ENCODE results near the gene MRGPRF.

GRCh38 chr11:69003301-69003865, 9.7 kb downstream of the MRGPRF start:
- TF ChIP-seq, protein P1, sequence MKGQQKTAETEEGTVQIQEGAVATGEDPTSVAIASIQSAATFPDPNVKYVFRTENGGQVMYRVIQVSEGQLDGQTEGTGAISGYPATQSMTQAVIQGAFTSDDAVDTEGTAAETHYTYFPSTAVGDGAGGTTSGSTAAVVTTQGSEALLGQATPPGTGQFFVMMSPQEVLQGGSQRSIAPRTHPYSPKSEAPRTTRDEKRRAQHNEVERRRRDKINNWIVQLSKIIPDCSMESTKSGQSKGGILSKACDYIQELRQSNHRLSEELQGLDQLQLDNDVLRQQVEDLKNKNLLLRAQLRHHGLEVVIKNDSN (IDR thresholded peaks at IDR 0.05; ENCODE audit: borderline replicate concordance, low read depth): no peak
- no peak for TF ChIP-seq POLR2AphosphoS5 (IDR thresholded peaks at IDR 0.05; ENCODE audit: low read depth, low read length)
- no peak for TF ChIP-seq FOSL2 (IDR thresholded peaks at IDR 0.05; ENCODE audit: borderline replicate concordance, low read depth)
- TF ChIP-seq RAD21 (IDR thresholded peaks at IDR 0.05; ENCODE audit: low read length): no peak
- TF ChIP-seq, protein P2, sequence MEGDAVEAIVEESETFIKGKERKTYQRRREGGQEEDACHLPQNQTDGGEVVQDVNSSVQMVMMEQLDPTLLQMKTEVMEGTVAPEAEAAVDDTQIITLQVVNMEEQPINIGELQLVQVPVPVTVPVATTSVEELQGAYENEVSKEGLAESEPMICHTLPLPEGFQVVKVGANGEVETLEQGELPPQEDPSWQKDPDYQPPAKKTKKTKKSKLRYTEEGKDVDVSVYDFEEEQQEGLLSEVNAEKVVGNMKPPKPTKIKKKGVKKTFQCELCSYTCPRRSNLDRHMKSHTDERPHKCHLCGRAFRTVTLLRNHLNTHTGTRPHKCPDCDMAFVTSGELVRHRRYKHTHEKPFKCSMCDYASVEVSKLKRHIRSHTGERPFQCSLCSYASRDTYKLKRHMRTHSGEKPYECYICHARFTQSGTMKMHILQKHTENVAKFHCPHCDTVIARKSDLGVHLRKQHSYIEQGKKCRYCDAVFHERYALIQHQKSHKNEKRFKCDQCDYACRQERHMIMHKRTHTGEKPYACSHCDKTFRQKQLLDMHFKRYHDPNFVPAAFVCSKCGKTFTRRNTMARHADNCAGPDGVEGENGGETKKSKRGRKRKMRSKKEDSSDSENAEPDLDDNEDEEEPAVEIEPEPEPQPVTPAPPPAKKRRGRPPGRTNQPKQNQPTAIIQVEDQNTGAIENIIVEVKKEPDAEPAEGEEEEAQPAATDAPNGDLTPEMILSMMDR (IDR thresholded peaks at IDR 0.05): no peak
- no peak for TF ChIP-seq JUND (IDR thresholded peaks at IDR 0.05)
- TF ChIP-seq RXRA (IDR thresholded peaks at IDR 0.05; ENCODE audit: borderline replicate concordance, low read depth): no peak
- TF ChIP-seq SIN3A (IDR thresholded peaks at IDR 0.05; ENCODE audit: borderline replicate concordance, low read depth, low read length): no peak
- TF ChIP-seq TAF1 (IDR thresholded peaks at IDR 0.05; ENCODE audit: borderline replicate concordance, low read depth, low read length): no peak
- TF ChIP-seq, protein P3, sequence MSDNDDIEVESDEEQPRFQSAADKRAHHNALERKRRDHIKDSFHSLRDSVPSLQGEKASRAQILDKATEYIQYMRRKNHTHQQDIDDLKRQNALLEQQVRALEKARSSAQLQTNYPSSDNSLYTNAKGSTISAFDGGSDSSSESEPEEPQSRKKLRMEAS (IDR thresholded peaks at IDR 0.05; ENCODE audit: low read depth): no peak
- no peak for TF ChIP-seq MXI1 (IDR thresholded peaks at IDR 0.05; ENCODE audit: low read depth, low read length)
- TF ChIP-seq, protein P4, sequence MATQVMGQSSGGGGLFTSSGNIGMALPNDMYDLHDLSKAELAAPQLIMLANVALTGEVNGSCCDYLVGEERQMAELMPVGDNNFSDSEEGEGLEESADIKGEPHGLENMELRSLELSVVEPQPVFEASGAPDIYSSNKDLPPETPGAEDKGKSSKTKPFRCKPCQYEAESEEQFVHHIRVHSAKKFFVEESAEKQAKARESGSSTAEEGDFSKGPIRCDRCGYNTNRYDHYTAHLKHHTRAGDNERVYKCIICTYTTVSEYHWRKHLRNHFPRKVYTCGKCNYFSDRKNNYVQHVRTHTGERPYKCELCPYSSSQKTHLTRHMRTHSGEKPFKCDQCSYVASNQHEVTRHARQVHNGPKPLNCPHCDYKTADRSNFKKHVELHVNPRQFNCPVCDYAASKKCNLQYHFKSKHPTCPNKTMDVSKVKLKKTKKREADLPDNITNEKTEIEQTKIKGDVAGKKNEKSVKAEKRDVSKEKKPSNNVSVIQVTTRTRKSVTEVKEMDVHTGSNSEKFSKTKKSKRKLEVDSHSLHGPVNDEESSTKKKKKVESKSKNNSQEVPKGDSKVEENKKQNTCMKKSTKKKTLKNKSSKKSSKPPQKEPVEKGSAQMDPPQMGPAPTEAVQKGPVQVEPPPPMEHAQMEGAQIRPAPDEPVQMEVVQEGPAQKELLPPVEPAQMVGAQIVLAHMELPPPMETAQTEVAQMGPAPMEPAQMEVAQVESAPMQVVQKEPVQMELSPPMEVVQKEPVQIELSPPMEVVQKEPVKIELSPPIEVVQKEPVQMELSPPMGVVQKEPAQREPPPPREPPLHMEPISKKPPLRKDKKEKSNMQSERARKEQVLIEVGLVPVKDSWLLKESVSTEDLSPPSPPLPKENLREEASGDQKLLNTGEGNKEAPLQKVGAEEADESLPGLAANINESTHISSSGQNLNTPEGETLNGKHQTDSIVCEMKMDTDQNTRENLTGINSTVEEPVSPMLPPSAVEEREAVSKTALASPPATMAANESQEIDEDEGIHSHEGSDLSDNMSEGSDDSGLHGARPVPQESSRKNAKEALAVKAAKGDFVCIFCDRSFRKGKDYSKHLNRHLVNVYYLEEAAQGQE (IDR thresholded peaks at IDR 0.05; ENCODE audit: low read depth, low read length): no peak

Data from SK-N-SH (cell line).